HPDE6-E6E7 (cell line): ENCODE data around the gene MGAM2.

Source experiments
- DNase-seq: peaks from one replicate; pipeline ENCODE4 v3.0.0; 2011; ENCODE audit warnings: missing footprints; ENCODE audit errors: extremely low spot score

The MGAM2 gene

DNA sequence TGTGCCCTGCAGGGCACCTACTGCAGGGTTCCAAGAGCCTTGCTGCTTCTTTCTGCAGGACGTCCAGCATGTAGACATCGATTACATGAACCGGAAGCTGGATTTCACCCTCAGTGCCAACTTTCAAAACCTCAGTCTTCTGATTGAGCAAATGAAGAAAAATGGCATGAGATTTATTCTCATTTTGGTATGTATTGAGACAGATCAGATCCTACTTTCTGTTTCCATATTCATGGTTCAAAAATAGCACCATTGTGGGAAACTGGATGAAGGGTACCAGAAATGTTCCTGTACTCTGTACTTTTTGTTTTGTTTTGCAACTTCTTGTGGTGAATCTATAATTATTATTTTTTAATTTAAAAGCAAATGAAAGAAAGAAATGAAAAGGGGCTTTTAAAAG lies 64.1 kb downstream of the MGAM2 start:
- DNase-seq = no peak

DNA sequence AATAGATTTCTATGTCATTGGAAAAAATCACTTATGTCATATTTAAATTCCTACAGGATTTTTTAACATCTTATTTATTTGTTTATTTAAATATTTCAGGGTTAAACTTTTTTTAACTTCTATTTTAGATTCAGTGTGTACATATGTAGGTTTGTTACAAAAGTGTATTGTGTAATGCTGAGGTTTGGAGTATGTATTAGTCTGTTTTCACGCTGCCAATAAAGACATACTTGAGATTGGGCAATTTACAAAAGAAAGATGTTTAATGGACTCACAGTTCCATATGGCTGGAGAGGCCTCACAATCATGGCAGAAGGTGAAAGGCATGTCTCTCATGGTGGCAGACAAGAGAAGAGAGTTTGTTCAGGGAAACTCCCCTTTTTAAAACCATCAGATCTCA lies 65.4 kb downstream of the MGAM2 start:
- DNase-seq = no peak

DNA sequence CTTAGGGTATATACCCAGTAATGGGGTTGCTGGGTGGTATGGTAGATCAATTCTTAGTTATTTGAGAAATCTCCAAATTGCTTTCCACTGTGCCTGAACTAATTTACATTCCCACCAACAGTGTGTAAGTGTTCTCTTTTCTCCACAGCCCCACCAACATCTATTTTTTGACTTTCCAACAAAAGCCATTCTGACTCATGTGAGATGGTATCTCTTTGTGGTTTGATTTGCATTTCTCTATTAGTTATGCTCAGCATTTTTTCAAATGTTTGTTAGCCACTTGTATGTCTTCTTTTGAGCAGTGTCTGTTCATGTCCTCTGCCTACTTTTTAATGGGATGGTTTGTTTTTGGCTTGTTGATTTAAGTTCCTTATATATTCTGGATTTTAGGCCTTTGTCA lies 66.4 kb downstream of the MGAM2 start:
- no peak for DNase-seq

DNA sequence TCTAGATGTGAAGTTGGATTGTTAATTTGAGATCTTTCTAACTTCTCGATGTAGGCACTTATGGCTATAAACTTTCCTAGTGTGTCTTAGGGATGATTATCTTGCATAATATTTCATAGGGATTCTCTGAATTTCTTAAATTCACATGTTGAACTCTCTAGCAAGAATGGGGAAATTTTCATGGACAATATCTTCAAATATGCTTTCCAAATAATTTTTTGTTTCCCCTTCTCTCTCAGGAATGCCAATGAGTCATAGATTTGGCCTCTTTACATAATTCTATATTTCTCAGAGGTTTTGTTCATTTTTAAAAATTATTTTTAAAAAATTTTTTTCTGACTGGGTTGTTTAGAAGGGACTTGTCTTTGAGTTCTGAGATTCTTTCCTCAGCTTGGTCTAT lies 68.9 kb downstream of the MGAM2 start:
- no peak for DNase-seq

DNA sequence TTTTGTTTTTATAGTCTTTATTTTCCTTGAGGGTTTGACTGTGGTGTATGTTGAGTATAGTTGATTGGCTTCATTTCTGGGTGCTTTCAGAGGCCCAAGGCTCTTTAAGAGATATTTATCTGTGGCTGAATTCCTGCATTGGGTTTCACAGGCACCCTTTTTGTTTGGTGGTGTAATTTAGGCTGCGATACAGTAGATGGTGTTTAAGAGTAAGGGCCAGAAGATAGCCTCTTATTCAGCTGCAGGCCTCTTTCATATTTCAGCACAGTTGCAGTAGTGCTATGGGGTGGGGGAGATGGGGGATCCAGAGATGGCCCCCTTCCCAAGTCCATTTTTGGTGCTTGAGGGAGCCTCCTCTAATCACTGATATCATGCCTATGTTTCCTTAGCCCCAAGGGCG lies 69.7 kb downstream of the MGAM2 start:
- DNase-seq = no peak

DNA sequence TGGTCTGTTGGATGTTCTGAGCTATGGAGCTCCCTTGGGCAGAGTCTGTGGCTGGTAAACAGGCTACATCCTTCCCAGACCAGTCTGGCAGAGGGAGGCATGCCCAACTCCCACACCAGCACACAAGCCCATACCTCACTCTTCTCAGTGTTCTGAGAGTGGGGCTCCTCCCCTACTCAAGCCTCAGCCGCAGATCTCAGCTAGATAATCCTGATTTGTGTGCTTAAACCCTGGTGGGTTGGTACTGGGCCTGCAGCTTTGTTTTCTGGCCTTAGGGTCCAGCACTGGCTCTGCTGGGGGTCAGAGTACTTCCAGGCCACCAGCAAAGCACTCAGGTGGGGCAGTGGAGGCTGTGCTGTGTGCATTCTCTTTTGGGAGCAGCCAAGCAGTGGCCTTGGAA lies 70.4 kb downstream of the MGAM2 start:
- DNase-seq = no peak

DNA sequence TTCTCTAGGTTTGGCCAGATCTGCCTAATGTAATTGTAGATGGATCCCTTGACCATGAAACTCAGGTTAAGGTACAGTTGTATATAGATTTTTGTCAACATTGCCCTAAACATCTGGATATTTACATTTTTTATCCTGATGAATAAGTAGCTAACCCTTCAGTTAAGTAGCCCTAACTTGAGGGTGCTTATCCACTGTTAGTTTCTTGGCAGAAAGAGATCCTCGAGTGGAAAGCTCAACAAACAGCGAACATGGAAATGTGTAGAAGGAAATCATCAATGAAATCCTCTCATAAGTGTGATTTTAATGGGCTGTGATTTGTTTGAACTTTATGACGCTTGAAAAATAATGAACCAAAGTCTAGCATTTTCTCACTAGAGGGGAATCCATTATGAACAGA lies 73.6 kb downstream of the MGAM2 start:
- no peak for DNase-seq

DNA sequence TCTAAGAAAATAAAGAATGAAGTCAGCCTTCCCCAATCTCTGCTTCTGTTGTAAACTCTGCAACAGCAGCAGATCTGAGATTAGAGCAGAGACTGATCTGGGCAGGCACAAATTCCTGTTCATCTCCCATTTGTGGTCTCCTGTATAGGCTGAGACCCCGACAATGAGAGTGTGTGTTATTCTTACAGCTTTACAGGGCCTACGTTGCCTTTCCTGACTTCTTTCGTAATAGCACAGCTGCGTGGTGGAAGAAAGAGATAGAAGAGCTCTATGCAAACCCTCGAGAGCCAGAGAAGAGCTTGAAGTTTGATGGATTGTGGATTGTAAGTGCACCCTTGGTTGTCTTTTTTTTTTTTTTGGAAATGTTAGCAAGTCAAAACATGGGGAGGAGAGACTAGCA lies 74.3 kb downstream of the MGAM2 start:
- DNase-seq = no peak

DNA sequence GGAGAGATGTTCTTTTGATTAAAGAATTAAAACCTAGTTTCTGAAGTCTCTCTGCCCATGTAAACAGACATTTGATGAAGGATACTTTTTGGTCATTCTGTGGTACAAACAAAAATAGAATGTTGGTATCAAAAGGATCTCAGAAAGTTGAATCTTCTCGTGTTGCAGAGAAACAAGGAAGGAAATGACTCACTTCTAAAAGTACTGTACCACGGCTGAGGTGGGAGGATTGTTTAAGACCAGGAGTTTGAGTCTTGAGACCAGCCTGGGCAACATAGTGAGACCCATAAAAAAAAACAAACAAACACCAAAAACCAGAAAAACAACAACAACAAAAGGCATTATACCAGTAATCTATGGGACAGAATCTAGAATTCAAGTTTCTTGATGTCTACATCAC lies 76.6 kb downstream of the MGAM2 start:
- DNase-seq = no peak

DNA sequence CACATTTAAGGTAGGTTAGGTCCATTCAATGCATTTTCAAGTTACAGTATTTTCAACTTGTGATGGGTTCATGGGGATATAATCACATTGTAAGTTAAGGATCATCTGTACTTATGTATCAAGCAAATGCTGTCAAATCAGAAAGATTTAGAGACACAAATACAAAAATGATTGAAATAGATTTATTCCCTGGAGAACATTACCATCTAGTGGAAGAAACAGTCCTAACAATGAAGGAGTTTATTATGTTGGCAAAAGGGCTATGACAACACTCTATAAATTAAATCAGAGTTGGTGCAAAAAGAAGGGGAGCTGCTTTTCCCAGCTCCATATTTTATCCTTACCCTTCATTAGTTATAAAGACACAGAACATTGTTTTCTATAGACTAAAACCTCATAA lies 77.3 kb downstream of the MGAM2 start:
- no peak for DNase-seq

DNA sequence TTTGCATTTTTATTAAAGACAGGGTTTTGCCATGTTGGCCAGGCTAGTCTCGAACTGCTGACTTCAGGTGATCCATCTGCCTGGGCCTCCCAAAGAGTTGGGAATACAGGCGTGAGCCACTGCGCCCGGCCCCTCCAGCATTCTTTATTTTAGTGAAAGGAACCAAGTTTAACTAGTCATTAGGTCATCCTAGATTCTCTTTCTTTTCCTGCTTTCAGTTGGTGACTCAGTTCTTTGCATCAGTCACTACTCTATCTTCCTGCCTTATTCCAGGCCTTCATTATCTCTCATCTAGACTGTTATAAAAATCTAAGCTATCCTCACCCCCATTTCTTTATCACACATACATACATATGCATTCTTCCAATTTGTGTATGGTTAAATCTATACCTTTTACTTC lies 82.7 kb downstream of the MGAM2 start:
- DNase-seq = no peak

DNA sequence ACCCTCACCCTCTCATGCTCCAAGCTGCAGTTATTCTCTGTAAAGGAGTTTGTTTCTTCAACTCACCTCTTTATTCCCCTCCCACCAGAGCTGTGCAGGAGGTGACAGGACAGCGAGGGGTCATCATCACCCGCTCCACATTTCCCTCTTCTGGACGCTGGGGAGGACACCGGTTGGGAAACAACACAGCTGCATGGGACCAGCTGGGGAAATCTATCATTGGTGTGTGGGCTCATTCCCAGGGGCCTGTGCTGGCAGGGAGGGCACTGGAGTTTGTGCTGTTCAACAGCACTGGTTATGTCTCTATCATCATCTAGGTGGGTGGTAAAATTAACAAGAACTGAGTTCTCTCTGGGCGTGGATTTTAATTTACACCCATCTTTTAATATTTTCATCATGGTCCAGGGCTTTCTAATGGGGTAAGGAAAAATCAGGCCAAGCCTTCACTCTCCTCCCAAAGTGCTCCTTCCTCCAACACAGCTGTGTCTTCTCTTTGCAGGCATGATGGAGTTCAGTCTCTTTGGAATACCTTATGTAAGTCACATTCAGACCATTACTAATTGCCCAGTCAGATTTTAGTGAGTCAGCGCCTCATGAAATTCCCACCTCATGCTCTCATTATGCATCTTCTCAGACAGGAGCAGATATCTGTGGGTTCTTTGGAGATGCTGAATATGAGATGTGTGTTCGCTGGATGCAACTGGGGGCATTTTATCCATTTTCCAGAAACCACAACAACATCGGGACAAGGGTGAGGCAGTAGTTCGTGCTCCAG lies 84.7 kb downstream of the MGAM2 start:
- DNase-seq = no peak

DNA sequence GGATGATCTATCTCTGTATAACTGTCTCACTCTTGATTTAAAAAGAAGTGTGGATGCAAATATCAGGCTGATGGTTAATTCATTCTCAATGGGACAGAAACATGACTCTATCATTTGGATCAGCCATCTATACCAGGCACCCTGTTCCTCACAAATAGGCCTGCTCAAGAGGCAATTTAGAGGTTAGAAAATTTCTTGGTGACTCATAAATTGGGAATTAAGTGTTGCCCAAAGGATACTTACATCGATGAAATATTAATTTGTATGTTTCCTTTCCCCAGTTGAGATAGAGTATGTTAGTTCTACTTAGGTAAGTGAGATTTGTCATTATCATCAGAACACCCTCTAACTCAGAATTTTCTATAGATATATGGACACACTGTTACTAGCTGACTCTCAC lies 88.7 kb downstream of the MGAM2 start:
- DNase-seq = no peak

DNA sequence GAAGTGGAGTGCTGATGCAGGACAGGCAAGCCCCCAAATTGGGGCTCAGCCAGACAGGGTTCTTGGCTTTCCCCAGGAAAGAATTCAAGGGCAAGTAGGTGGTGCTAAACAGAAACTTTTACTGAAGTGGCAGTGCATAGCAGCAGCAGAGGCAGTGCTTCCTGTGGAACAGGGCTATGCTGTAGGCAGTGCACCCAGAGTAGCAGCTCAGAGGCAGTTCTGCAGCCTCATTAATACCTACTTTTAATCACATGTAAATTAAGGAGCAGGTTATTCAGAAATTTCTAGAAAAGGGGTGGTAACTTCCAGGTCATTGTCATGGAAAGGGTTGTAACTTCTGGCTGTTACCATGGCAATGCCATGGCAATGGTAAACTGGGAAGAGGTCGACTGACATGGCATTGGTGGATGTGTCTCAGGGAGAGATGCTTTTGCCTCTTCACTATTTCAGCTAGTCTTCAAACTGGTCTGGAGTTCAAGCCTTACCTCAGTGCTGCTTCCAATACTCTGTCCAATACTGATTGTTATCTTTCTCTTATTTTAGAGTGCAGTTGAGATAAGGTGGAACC lies 117.1 kb downstream of the MGAM2 start:
- no peak for DNase-seq

DNA sequence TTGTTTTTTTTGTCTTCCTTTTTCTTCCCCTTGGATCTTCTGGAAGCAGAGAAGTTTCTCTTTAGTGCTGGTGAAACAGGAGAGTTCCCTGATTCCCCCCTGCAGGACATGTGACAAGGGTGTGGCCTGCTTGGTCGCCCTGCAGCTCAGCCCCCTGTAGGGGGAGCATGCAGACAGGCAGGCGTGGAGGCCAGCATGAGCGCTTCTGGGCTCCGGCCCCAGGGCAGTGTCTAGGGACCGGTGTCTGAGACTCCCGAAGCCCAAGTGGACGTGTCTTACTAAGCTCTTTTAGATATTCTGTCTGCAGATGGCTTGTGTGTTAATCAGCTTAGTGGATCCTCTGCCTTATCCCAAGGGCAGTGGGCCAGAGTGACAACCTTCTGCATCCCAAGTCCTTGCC lies 120.2 kb downstream of the MGAM2 start:
- DNase-seq = no peak

DNA sequence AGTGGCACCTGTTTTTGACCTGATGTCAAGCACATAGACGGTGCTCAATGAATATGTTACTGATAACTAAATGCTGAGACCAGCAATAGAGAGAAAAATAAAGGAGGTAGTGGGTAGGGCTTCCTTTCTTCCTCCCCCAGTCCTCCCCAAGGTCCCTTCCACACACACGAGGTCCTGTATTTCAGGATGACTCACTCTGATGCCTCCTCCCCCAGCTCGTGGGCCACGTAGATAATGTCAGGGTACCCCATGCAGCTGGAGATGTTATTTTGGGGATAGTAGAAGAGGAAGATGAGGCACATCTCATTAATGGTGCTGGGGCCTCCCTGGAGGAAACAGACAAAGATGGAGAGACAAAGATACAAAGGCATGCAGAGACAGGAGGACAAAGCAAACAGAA lies 129.0 kb downstream of the MGAM2 start:
- no peak for DNase-seq

DNA sequence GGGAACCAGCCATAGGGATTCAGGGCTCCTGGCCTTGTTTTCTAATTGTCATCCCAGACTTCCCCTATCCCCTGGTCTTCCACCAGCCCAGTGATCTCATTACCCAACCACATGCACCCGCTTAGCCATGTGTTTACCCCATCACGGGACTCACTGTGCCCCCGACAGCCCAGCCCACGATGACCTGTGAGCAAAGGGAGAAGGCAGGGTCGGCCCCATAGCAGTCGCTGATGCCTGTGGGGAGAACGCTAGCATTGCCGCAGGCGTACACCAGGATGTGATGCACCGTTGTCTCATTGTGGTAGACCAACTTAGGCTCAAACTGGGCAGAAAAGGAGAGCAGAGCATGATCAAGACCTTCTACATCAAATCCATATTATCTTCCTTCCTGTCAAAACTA lies 132.3 kb downstream of the MGAM2 start:
- DNase-seq = no peak

DNA sequence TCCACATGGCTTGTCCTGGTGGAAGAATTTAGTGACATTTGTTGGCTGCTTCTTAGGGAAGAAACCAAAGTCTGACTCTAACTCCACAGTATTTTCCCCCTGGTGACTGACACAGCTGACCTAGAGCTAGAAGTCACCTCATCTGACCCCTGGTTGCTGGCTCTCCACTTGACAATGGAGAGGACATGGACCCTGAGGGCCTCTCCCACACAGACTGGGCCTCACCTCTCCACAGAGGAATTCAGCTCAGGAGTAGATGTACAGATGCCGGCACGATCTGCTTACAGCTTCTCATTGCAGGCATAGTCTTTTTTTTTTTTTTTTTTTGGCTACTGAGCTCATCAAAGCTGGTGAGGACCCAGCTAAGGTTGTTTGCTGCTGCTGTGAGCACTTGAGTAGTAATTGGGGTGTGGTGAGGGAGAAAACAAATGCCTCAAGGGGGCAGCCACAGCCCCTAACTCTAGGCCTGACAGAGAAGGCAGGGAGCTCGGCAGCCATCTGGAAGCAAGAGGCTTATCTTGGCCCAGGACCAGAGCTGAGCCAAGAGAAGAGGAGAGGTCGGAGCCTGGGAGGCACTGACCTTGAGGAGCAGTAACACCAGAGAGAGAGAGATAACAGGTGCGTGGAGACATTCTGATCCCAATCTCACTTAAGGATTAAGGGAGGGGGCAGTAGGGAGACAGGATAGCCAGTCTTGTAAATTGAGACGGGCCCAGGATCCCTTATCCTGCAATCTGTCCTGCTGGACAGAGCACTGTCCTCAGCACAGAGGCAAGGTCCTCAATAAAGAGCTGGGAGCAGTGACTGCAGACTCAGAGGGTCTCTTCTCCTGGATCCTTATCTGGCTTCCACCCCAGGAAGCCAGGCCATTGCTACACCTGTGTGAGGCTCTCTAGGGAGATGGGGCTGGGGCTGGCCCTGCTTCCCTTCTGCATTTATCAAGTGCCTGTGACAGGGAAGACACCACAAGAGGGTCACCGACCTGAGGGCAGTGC lies 136.9 kb downstream of the MGAM2 start:
- DNase-seq = no peak

DNA sequence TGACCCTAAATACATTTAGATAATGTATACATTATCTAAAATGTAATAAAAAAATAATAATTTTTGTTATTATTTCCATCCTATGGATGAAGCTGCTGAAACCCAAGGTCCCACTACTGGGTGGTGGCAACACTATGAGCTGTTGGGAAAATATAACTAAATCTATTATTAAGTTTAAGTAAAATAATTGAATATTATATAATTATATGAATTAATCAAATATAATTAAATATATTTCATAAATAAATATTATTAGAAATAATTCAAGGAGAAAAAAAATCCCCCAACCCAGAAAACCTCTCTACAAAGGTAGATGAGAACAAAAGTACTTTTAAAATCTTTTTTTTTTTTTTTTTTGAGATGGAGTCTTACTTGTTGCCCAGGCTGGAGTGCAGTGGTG lies 138.4 kb downstream of the MGAM2 start:
- DNase-seq = no peak

DNA sequence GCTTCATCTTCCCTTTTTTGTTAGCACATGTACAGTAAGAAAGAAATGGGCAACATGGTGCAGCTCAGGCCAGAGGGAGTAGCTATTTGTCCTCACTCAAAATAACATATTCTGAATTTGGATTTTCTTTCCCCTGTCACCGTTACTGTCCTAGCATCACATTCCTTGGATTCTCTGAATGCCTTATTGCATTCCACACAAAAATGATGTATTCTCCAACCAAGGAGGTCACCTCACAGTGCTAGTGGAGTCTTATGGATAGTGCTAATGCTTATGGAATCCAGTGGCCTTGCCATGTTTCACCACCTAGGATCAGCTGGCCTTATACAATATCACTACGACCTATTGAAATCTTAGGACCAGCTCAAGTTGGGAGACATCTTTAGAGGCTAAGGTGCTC lies 139.2 kb downstream of the MGAM2 start:
- no peak for DNase-seq

DNA sequence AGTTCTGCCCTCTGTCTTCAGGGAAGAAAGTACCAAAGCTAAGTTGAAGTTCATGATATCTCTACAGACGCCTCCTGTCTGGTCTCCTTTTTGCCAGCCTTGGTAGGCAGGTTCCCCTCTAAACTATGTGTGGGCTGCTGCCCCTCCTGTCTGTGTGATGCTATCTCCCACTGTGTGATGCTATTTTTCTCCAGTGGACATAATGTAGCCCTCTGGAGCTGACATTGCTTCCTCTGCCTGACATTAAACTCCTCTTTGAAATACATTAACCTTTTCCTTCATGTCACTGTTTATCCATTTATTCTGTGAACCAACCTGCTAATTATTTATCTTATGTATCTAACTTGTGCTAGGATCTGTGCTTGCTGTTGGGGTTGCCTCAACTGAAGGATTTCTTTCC lies 146.4 kb downstream of the MGAM2 start, which contains the start of gene PRSS58:
Gene PRSS58 (minus strand): TSS at position 101 of the 400 bp plus-strand sequence. CDS start 351 bp downstream, outside the sequence.
- DNase-seq = no peak

DNA sequence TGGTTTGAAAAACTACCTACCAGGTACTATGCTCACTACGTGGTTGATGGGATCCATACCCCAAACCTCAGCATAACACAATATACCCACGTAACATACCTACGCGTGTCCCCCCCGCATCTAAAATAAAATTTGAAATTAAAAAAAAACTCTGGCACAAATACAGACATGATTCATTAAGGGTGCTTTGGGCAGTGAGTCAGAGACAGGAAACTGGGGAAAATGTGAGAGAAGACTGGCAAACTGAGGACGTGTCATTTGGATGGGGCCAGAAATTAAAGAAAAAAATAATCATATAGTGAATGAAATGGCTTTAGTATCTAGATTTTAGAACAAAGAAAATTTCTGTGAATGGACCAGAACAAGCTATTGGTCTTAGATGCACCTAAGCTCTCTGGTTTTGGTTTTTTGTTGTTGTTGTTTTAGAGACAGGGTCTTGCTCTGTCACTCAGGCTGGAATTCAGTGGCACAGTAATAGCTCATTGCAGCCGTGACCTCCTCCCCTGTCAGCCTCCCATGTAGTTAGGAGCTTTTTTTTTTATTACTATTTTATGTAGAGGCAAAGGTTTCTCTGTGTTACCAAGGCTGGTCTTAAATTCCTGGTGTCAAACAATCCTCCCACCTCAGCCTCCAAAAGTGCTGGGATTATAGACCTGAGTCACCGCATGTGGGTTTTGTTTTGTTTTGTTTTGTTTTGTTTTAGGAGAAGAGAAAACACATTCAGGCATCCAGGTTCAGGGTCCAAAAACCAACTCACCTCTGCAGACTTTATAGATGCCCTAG lies 152.3 kb downstream of the MGAM2 start:
- peak; percentile 53 for DNase-seq
